Measurements from ENCODE around the gene DENND2A. TPM values are rescaled to one million over a fixed set of nuclear protein-coding genes. Genes with fewer than 3 reads are reported as not detected.

DENND2A gene
- total and polyA plus RNA-seq, 10 of the 15 experiments (the other 5 are each of a cell fraction or from before 2014, with no cell fraction given) = 0.01 TPM; not detected in 9

DNA sequence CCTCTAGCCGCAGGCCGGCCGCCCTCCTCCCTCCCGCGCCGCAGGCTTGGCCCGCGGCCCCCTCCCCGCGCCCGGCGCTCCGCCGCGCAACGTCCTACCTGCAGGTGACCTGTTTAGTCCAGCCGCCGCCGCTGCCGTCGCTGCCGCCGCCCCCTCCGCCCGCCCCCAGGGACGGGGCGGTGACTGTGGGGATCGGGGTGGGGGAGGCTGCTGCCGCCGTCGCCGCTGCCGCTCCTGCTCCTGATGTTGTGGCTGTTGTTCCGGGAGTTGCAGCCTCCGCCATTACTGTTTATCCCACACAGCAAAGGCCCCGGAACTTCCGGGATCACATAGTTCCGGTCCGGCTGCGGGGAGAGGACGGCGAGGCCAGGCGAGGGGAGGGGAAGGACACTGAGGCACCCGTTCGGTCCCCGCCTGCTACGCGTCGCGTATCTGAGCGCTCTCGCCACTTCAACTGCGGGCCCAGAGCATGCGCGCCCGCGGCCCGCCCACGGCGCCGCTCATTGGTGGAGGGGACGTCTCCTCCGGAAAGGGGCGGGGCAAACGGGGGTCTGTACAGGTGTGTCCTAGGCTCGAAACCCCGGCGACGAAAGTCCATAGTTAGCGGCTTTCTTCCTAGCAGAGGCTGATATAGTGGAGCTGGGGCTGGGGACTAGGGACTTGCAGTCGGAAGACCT is 161.4 kb downstream of the DENND2A start, which contains the start of gene MKRN1 (continued):
- TF ChIP-seq ETV6 (conservative IDR thresholded peaks at IDR 0.05 in 1 of 2, IDR thresholded peaks at IDR 0.05 in 1 of 2; ENCODE audit: borderline replicate concordance in 1 of 2, low read depth in 1 of 2) = no peak
- TF ChIP-seq NFYA (IDR thresholded peaks at IDR 0.05; ENCODE audit: borderline replicate concordance, low read depth, low read length) = no peak
- TF ChIP-seq RELA (IDR thresholded peaks at IDR 0.05; ENCODE audit: borderline replicate concordance, partially characterized antibody) = no peak
- 0 out of 2 replicates have a peak, but pooled peaks have one; percentile 38 for TF ChIP-seq WRNIP1 (IDR thresholded peaks at IDR 0.05; ENCODE audit: borderline replicate concordance, low read depth, low read length)
- TF ChIP-seq ZNF217 (IDR thresholded peaks at IDR 0.05) = no peak
- TF ChIP-seq RCOR1 (conservative IDR thresholded peaks at IDR 0.05; ENCODE audit: low read depth, low read length) = no peak
- TF ChIP-seq SMAD1 (IDR thresholded peaks at IDR 0.05; ENCODE audit: low read depth, partially characterized antibody) = no peak
- peak; percentile 51 for TF ChIP-seq FOXK2 (IDR thresholded peaks at IDR 0.05)
- peak; percentile 64; the same call in 1 of the 2 replicates for TF ChIP-seq RB1 (IDR thresholded peaks at IDR 0.05; ENCODE audit: borderline replicate concordance)
- TF ChIP-seq, protein P1, sequence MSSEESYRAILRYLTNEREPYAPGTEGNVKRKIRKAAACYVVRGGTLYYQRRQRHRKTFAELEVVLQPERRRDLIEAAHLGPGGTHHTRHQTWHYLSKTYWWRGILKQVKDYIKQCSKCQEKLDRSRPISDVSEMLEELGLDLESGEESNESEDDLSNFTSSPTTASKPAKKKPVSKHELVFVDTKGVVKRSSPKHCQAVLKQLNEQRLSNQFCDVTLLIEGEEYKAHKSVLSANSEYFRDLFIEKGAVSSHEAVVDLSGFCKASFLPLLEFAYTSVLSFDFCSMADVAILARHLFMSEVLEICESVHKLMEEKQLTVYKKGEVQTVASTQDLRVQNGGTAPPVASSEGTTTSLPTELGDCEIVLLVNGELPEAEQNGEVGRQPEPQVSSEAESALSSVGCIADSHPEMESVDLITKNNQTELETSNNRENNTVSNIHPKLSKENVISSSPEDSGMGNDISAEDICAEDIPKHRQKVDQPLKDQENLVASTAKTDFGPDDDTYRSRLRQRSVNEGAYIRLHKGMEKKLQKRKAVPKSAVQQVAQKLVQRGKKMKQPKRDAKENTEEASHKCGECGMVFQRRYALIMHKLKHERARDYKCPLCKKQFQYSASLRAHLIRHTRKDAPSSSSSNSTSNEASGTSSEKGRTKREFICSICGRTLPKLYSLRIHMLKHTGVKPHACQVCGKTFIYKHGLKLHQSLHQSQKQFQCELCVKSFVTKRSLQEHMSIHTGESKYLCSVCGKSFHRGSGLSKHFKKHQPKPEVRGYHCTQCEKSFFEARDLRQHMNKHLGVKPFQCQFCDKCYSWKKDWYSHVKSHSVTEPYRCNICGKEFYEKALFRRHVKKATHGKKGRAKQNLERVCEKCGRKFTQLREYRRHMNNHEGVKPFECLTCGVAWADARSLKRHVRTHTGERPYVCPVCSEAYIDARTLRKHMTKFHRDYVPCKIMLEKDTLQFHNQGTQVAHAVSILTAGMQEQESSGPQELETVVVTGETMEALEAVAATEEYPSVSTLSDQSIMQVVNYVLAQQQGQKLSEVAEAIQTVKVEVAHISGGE (CRISPR knock-in tag; IDR thresholded peaks at IDR 0.05) = peak; percentile 60
- no peak for TF ChIP-seq CBFB (IDR thresholded peaks at IDR 0.05; ENCODE audit: low read depth)
- no peak for TF ChIP-seq SRF (IDR thresholded peaks at IDR 0.05; ENCODE audit: low read depth in 2 of 2, low read length in 2 of 2)
- no peak for TF ChIP-seq NR2C2 (IDR thresholded peaks at IDR 0.05; ENCODE audit: borderline replicate concordance, control insufficient read depth, insufficient read length, low read depth)
- TF ChIP-seq, protein P2, sequence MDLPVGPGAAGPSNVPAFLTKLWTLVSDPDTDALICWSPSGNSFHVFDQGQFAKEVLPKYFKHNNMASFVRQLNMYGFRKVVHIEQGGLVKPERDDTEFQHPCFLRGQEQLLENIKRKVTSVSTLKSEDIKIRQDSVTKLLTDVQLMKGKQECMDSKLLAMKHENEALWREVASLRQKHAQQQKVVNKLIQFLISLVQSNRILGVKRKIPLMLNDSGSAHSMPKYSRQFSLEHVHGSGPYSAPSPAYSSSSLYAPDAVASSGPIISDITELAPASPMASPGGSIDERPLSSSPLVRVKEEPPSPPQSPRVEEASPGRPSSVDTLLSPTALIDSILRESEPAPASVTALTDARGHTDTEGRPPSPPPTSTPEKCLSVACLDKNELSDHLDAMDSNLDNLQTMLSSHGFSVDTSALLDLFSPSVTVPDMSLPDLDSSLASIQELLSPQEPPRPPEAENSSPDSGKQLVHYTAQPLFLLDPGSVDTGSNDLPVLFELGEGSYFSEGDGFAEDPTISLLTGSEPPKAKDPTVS (IDR thresholded peaks at IDR 0.05; ENCODE audit: low read depth, low read length) = no peak
- TF ChIP-seq, protein P3, sequence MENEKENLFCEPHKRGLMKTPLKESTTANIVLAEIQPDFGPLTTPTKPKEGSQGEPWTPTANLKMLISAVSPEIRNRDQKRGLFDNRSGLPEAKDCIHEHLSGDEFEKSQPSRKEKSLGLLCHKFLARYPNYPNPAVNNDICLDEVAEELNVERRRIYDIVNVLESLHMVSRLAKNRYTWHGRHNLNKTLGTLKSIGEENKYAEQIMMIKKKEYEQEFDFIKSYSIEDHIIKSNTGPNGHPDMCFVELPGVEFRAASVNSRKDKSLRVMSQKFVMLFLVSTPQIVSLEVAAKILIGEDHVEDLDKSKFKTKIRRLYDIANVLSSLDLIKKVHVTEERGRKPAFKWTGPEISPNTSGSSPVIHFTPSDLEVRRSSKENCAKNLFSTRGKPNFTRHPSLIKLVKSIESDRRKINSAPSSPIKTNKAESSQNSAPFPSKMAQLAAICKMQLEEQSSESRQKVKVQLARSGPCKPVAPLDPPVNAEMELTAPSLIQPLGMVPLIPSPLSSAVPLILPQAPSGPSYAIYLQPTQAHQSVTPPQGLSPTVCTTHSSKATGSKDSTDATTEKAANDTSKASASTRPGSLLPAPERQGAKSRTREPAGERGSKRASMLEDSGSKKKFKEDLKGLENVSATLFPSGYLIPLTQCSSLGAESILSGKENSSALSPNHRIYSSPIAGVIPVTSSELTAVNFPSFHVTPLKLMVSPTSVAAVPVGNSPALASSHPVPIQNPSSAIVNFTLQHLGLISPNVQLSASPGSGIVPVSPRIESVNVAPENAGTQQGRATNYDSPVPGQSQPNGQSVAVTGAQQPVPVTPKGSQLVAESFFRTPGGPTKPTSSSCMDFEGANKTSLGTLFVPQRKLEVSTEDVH (IDR thresholded peaks at IDR 0.05; ENCODE audit: low read depth, partially characterized antibody) = no peak
- TF ChIP-seq POLR2AphosphoS2 (IDR thresholded peaks at IDR 0.05; ENCODE audit: low read depth, low read length) = 0 out of 2 replicates have a peak, but pooled peaks have one; percentile 59
- TF ChIP-seq, protein P4, sequence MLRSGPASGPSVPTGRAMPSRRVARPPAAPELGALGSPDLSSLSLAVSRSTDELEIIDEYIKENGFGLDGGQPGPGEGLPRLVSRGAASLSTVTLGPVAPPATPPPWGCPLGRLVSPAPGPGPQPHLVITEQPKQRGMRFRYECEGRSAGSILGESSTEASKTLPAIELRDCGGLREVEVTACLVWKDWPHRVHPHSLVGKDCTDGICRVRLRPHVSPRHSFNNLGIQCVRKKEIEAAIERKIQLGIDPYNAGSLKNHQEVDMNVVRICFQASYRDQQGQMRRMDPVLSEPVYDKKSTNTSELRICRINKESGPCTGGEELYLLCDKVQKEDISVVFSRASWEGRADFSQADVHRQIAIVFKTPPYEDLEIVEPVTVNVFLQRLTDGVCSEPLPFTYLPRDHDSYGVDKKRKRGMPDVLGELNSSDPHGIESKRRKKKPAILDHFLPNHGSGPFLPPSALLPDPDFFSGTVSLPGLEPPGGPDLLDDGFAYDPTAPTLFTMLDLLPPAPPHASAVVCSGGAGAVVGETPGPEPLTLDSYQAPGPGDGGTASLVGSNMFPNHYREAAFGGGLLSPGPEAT (IDR thresholded peaks at IDR 0.05; ENCODE audit: low read depth) = no peak
- no peak for TF ChIP-seq RAD21 (IDR thresholded peaks at IDR 0.05; ENCODE audit: insufficient read depth, low read depth, low read length)
- TF ChIP-seq RAD51 (IDR thresholded peaks at IDR 0.05) = no peak
- peak; percentile 77 for TF ChIP-seq NRF1 (conservative IDR thresholded peaks at IDR 0.05; ENCODE audit: low read depth, low read length)

All from GM12878 (cell line).